GM12878 (cell line): ENCODE data around the gene FN1.

ENCODE experiments used
- ATF2 ChIP-seq: IDR thresholded peaks from 2 replicates; pipeline ENCODE4 v1.6.1; 2012; ENCODE audit warnings: low read length, inconsistent platforms
- BCLAF1 ChIP-seq: fragments of 450-650 bp; IDR thresholded peaks from 2 replicates; pipeline ENCODE4 v1.6.1; 2017; ENCODE audit warnings: antibody characterized with exemption, mild to moderate bottlenecking, moderate library complexity
- BHLHE40 ChIP-seq, 2 experiments: fragments of 450-650 bp in 1 of 2; IDR thresholded peaks; 2 replicates each; pipeline ENCODE4 v1.6.1; 2011 to 2017; ENCODE audit warnings: low read depth in 2 of 2, borderline replicate concordance in 1 of 2, improper control_type of control experiment in 1 of 2, low read length in 1 of 2, mild to moderate bottlenecking in 1 of 2
- CTCF ChIP-seq, 3 experiments: IDR thresholded peaks in 2 of 3; conservative IDR thresholded peaks in 1 of 3; 2 replicates each; pipeline ENCODE4 v1.5.1; 2011; ENCODE audit warnings: low read depth in 3 of 3, low read length in 3 of 3, mild to moderate bottlenecking in 3 of 3, control low read depth in 2 of 3, moderate library complexity in 2 of 3, inconsistent platforms in 1 of 3, mixed read lengths in 1 of 3; ENCODE audit not compliant: control insufficient read depth in 2 of 3, insufficient read depth in 1 of 3; ENCODE audit errors: extremely low read depth in 1 of 3
- ELK1 ChIP-seq: IDR thresholded peaks from 2 replicates; pipeline ENCODE4 v1.6.1; 2012; ENCODE audit warnings: low read depth, low read length, improper control_type of control experiment
- JUNB ChIP-seq: IDR thresholded peaks from 2 replicates; pipeline ENCODE4 v1.6.1; 2016; ENCODE audit warnings: antibody characterized with exemption, mild to moderate bottlenecking
- NKRF ChIP-seq: fragments of 450-650 bp; conservative IDR thresholded peaks from 2 replicates; pipeline ENCODE4 v1.6.1; 2017; ENCODE audit warnings: mild to moderate bottlenecking, moderate library complexity
- POLR2AphosphoS5 ChIP-seq: IDR thresholded peaks from 2 replicates; pipeline ENCODE4 v1.6.1; 2011; ENCODE audit warnings: mild to moderate bottlenecking, low read length, inconsistent platforms
- RAD21 ChIP-seq: IDR thresholded peaks from 2 replicates; pipeline ENCODE4 v1.6.1; 2011; ENCODE audit warnings: mild to moderate bottlenecking, low read depth, low read length, moderate library complexity; ENCODE audit not compliant: insufficient read depth
- RCOR1 ChIP-seq: conservative IDR thresholded peaks from 2 replicates; pipeline ENCODE4 v1.6.1; 2012; ENCODE audit warnings: low read depth, low read length, improper control_type of control experiment
- TBL1XR1 ChIP-seq: IDR thresholded peaks from 2 replicates; pipeline ENCODE4 v1.6.1; 2012; ENCODE audit warnings: low read depth, low read length, improper control_type of control experiment
- YY1 ChIP-seq: IDR thresholded peaks from 2 replicates; pipeline ENCODE4 v1.6.1; 2011; ENCODE audit warnings: low read depth, mild to moderate bottlenecking, low read length

GRCh38 chr2:215427585-215427984 lies 8.3 kb downstream of the FN1 start:
- TF ChIP-seq TBL1XR1 = no peak
- TF ChIP-seq ATF2 = no peak
- TF ChIP-seq RAD21 = no peak
- no peak for TF ChIP-seq YY1
- TF ChIP-seq POLR2AphosphoS5 = no peak
- no peak for TF ChIP-seq CTCF (IDR thresholded peaks at IDR 0.05 in 2 of 3, conservative IDR thresholded peaks at IDR 0.05 in 1 of 3; ENCODE audit: control insufficient read depth in 2 of 3, extremely low read depth in 1 of 3, insufficient read depth in 1 of 3, low read depth in 3 of 3, low read length in 3 of 3)
- TF ChIP-seq RCOR1 = no peak
- no peak for TF ChIP-seq BHLHE40 (IDR thresholded peaks at IDR 0.05; ENCODE audit: borderline replicate concordance in 1 of 2, low read depth in 2 of 2, low read length in 1 of 2)
- no peak for TF ChIP-seq ELK1
- no peak for TF ChIP-seq NKRF
- TF ChIP-seq BCLAF1 = no peak
- no peak for TF ChIP-seq JUNB
